CD4-positive, alpha-beta T cell treated with Interleukin-12 subunit alpha and Interleukin-12 subunit beta, for 1 hour (primary cell): ENCODE data around the gene PLXDC2.

Source experiments
- DNase-seq: peaks from one replicate; pipeline ENCODE4 v3.0.0-alpha.2; 2020

Gene PLXDC2

DNA sequence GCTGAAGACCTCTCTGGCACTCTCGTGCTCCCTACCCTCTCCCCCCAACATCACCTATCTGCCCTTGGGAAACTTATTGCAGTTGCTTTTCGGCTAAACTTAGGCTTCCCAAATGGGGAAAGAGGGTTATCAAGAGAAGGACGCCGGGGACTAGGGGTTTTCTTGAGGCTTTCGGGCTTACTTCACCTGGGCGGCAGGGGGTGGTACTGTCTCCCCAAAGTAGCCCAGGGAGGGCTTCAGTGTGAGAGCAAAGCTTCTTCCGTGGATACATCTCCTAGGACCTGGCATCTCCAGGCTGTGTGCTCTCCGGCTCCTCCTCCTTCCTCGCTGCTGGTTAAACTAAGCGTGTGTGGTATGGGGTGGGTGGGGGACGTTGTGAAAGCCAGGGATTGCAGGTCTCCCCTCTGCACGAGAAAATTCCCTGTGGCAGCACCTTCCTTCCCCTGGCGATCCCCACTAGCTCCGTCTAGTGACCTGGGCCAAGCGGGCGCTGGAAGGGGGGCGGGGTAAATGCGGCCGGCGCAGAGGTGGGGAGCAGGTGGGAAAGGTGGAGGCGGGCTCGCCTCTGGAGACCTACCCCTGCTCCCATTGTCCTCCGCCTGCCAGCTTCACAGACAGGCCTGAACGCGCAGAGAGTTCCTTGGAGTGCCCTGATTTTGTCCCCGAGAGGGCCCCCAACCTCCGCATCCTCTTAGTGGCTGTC is 1.1 kb downstream of the PLXDC2 start:
- DNase-seq = no peak

DNA sequence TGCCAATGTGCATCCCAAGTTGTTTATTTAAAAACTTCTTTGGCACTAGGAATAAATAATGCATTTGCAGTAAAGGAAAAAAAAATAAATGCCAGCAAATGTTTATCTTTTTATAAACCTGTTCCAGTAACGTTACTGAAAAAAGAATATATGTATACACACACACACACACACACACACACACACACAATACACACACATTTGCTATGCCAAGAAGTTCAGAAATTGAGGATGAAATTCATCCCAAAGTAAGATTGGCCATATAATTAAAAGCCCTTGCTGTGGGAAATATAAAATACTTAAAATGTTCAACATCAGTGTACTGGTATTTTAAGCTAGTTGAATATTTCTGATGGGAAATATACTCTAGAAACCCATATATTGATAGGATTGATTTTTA is 2.6 kb downstream of the PLXDC2 start:
- DNase-seq = no peak

DNA sequence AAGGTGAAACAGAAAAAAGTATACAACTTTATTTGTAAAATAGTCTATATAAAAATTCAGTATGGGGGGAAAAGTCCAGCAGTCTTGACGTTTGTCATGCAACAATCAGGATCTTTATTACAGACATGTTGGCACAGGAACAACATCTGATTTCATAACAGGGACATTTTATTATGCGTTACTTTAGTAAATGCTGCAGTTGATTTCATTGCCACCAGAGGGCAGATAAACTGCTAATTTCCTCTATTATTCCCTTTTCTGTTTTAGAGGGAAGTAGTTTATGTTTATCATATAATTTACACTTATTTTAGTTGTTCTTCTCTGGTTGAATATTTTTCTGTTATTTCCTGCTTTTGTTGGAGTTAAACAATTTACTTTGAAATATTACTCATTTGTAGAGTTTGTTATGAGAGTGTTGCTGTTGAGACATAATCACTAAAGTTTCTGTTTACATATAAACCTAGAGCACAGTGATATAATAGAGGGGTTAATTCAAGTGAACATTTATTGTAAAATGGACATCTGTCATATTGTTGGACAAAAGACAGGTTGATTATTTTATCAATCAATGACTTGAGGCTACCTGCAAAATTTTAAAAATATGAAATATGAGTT is 3.3 kb downstream of the PLXDC2 start:
- DNase-seq = peak; percentile 28

DNA sequence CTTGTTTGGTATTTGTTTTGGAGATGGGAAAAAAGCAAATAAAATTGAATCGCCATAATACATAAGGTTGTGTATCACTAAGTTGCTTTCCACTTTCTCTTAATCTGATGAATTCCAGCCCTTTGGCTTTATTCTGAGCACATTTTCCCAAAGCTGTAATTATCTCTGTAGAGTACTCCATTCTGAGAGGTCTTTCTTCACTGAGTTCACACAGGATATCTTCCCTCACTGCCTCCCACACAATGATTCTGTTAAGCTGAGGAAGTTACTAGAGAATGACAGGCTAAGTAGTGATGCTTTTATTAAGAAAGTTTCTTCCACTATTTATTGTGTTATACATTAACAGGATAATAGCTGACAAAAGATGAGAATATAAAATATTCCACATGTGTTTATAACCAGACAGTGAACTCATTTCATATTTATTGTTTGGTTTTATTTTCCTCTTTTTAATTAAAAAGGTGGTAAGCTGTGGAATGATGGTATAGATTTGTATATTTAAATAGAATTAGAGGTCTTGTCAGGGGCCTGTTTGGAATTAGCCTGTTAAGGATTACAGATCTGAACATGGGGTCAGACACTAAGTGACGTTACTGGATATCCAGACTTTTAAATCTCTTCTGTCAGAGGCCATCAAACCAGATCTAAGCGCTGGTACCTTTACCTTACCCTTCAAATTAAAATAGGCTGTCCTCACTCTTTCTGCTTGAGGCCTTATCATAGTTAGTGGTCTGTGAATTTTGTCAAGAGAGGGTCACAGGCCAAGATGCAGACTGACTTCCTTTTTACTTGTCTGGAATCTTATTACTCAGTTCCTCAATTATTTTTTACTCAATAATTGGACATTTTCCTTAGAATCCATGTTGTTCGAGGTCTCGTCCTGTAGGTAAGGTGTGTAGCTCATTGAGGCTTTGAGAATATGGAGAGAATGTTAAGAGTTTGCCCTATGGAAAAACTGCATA is 8.4 kb downstream of the PLXDC2 start:
- DNase-seq = no peak

DNA sequence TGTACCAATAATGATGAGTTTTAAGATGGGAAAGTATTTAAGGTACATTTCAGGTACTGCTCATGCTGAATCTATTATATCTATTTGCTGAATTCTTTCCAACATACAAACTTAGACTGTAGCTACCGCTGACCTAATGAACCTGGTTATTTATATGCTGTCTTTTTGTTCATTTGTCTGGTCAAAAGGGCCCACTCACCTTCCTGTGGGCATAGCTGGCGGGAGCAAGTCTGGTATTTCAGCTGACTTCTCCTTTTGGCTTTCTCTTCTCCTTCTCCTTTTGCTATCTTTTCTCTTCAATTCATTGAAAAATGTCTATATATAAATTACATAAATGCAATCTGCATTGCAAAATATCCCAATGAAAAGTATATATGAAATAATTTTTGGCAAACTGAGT is 9.5 kb downstream of the PLXDC2 start:
- no peak for DNase-seq

DNA sequence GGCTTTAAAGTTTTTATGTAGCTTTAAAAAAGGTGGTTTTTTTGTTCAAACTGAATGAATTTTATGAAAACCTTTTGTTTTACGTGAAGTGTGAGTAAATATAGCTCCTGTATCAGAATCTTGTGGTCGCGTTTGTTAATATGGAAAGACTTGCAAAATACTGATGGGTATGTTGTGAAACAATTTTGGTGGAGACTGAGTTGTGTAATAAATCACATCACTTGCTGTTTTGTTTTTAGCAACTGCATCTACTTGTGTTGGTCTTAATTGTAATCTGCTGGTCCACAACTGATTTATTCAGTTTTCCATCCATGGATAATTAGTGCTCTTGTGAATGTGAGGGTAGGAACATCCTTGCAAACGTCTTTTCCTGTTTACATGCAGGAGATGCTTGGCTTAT is 10.5 kb downstream of the PLXDC2 start:
- DNase-seq = no peak

DNA sequence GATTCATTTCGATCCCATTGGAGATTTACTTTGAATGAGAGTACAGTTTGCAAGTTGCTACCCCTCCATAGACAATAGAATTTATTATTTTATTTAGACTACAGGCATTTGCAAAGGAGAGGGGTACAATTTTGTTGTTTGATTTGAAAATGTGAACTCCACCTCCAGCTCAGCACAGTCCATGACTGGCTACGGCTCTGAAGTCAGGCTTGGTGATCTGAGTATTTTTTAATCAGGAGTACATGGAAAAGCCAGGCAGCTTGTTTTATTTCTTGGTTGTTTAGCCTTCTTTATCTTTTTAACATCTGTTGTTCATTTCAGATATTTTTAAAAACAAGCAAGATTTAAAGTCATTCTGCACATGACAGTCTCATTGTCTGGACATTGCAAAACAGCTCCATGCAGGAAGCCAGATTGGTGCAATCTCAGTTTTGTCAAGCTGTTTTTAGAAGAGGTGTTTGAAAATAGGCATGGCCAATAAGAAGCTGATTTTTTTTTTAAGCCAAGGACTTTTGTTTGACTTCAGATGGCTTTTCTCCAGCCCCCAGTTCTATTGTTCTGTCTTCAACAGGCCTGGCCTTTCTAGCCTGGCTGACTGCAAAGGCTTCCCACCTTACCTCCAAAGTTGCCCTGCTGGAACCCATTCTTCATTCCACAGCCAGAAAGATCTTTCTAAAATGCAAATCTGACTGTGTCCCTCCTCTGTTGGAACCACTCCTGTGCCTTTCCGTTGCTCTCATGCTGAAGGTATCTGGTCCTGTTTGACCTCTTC is 12.2 kb downstream of the PLXDC2 start:
- no peak for DNase-seq

DNA sequence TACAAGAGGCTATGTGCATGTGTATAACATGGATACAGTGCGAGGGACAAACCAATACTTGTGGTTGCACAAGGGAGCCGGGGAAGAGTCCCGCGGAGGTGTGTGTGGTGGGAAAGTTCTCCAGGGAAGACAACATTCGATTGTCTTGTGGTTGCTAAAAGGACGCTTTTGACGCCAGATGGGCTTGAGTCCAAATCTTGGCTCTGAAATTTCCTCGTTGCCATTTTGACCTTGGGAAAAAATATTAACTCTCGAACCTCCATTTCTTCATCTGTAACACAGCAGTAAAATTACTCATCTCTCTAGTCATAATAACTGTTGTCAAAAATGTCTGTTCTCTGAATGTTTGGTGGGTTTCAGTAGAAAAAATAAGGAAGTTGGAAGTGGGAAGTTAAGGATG is 16.5 kb downstream of the PLXDC2 start:
- no peak for DNase-seq

DNA sequence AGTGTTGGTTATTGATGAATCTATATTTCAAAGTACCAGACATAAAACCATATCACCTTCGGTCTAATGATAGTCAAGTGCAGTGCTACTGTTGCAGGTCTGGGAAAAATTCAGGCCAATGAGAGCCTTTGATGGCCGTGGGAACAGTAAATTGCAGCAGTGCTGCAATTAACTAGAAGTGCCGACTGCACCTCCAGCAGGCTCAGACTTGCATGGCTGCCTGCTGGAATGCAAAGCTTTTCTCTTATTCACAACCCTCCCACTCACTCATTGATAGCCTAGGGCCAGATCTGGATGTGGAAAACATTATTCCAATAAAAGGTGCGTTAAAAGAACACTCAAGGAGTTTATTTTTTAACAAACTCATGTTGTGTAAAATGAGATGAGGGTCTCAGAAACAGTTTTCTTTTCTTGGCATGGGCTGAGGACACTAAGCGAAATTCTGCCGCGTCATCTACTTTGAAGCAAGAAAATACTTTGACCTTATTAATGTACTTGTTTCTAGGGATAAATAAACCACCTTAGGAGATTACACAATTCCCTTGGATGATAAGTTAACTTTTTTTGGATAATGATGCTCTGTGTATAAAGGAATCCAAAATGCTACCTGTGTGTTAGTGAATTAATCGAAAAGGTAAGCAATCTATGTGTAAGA is 17.1 kb downstream of the PLXDC2 start:
- DNase-seq = no peak

DNA sequence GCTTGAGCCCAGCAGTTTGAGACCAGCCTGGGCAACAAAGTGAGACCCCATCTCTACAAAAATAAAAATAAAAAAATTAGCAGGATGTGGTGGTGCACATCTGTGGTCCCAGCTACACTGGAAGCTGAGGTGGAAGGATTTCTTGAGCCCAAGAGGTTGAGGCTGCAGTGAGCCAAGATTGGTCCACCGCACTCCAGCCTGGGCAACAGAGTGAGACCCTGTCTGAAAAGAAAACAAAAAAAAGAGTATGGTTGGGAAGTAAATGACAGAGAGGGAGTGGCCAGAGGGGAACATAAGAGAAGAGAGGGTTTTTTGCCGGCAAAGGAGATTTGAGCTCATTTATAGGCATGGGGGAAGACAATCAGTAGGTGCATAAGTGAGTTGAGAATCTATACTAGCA is 19.7 kb downstream of the PLXDC2 start:
- no peak for DNase-seq

DNA sequence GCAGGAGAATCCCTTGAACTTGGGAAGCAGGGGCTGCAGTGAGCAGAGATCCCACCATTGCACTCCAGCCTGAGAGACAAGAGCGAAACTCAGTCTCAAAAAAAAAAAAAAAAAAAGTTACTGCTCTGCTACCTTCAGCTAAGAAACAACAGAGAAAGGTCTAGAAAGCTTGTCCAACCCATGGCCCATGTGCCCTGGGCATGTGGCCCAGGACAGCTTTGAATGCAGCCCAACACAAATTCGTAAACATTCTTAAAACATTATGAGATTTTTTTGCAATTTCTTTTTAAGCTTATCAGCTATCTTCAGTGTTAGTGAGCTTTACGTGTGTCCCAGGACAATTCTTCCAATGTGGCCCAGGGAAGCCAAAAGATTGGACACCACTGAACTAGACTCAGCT is 22.9 kb downstream of the PLXDC2 start:
- no peak for DNase-seq

DNA sequence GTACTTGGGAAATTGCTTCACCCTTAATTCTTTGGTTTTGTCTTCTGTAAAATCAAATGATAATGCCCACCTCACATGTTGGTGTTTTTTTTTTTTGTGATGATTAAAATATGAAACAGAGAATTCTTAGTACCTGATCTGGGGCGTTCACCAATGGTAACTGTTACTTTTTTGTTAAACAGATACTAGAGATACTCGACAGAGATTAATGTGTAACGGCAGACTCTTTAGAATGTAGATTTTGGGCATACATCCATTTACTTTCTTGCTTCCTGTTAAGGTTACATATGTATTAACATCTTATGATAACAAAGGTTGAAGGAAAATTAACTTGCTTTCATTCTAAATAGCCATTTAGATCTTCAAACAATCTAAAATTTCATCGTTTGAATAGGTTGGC is 23.3 kb downstream of the PLXDC2 start:
- DNase-seq = no peak

DNA sequence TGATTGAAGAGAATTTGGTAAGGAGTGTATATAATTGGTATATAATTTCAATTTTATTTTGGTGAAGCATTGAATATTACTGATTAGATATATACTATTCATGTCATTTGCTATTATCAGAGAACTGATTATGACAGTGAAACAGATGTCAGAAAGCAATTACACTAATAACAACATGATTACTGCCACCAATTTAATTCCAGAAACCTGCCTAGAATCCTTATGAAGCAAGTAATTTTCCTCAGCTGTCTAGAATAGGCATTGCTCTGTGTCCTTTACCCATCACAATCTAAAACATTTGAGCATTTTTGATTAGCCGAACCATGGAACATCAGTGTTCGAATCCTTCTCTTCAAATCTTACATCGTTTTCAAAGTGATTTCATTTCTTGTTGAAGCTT is 24.5 kb downstream of the PLXDC2 start:
- no peak for DNase-seq

DNA sequence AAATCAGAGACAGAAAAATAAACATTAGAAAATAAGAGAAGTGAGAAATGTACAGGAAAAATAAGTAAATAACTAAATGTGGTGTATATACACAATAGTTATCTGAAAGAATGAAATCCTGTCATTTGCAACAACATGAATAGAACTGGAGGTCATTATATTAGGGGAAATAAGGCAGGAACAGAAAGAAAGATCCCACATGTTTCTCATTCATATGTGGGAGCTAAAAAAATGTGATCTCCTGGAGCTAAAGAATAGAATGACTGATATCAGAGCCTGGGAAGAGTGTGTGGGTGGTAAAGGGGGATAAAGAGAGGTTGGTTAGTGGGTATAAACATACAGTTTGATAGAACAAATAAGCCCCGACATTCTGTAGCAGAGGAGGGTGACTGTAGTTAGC is 27.3 kb downstream of the PLXDC2 start:
- DNase-seq = no peak

DNA sequence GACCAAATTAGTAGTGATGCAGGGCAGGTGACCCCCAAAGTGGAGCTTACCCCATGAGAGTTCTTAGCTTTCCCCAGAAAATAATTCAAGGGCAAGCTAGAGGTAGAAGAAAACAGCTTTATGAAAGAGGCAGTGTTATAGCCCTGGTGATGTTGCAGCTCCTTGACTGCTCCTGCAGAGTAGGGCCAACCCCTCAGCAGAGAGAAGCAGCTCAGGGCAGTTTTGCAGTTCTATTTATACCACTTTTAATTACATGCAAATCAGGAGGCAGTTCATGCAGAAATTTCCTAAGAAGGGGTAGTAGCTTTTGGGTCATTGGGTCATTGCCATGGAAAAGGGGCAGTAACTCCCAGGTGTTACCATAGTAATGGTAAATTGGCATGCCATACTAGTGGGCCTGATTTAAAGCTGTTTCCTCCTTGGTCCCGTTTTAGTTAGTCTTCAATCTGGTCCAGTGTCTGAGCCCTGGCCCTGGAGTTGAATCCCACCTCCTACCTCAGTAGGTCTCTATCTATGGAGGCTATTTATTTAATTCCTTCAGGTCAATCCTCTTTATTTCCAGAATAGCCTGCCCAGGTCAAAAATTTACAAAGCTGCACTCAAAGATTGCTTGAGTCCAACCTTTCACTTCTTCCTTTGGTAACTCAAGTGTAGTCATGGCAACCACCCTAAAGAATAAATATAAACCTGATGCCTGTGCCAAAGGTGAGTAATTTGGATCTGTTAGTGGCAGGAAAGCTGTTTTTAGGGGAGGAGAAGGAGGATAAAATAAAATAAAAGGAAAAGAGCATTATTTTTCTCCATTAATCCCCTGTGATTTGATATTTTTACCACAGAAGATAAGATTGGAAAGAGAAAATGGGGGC is 29.5 kb downstream of the PLXDC2 start:
- no peak for DNase-seq

DNA sequence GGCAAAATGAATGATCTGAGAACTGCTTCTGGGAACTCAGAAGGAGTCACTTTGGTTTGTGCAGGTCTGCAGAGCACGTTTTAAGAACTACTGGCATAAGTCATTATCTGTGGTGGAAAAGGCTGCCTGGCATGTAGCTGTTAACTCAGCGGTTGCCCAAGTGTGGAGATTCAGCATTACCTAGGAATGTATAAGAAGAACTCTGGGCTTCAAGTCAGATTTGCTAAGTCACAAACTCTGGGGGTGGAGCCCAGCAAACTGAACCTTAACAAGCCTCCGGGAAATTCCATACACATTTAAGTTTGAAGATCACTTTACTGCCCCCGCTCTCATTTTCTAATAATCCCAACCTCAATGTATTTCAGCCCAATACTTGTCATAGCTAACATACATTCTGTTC is 31.1 kb downstream of the PLXDC2 start:
- no peak for DNase-seq

DNA sequence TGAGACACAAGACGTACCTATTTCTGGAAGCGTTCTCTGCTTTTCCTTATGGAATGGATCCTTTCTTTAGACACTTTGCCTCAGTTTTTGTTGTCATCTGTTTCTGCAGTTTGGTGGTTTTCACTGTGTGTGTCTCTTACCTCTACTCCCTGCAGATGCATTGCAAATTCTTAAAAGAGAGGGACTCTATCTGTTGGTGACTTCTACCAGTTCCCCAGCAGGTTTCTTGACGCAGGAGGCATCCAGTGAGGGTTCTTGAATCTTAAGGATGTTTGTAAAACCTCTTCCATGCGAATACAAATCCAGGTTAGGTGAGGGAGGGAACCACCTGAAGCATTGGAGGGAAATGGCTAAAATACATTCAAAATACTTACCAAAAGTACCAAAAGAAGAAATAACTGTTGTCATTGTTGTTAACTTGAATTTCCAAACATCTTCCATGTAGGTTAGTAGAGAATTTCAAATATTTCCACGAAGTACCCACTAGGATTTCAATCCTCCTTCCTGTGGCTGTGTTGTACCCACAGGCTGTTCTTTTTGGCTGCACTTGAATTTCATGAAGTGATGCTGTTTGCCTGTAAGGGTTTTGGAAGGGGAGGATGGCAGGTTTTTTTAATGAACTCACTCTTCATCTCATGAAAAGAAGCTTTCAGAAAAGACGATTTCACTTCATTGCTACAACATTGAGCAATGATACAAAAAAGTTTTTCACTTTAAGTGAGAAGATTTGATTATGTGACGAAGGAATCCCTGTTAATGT is 32.2 kb downstream of the PLXDC2 start:
- no peak for DNase-seq

DNA sequence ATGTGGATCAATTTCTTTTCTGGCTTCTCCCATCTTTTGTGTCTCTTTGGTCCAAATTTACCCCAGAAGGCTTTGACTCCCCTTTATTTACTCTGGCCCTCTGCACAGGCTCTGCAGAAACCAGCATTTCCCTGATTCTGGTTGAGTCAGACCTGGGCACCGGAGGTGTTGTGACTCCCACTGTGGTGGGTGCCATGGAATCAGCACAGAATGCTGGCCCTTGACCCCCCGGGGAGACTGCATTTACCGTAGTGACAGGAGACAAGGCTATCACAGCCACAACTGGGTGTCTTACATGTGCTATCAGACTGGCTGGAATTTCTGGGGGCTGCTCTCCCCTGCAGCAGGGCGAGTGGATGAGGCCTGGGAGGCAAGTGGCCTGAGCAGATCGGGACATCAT is 37.6 kb downstream of the PLXDC2 start:
- no peak for DNase-seq

DNA sequence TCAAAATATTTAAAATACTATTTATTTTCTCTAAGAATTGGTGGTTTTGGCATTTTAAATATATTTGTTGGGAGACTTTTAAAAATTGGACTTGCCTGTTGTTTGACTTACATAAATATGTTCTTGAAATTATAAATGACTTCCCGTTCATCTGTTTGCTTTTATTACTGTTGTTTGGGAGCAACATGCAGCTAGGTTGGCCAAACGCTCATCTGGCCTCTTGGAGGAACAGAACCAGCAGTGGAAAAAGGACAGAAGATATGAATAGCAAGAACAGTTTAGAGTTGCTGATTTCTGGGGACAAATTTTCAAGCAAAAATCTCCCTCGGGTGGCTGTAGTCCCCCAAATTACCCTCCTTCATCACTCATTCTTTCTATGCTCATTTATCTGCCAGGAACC is 41.6 kb downstream of the PLXDC2 start:
- DNase-seq = no peak

DNA sequence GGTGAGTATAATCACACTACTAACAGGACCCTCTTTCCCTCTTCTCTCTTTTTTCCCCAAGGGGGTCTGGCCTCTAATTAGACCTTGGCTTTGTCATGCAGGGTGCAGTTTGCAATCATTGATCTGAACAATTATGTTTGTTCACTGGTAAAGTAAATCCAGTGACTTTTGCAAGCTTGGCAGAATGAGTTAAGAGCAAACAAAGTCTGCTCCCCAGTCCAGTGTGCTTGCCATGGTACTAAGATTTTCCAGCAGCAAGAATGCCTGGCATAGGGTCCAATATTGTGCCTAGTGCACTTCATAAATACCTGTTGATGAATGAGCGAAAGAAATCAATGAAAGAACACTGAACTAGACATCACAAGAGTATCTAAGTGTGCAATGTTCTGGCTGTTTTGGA is 43.9 kb downstream of the PLXDC2 start:
- DNase-seq = no peak
